ENCODE results near the gene GPRC5C.

The GPRC5C gene

DNA sequence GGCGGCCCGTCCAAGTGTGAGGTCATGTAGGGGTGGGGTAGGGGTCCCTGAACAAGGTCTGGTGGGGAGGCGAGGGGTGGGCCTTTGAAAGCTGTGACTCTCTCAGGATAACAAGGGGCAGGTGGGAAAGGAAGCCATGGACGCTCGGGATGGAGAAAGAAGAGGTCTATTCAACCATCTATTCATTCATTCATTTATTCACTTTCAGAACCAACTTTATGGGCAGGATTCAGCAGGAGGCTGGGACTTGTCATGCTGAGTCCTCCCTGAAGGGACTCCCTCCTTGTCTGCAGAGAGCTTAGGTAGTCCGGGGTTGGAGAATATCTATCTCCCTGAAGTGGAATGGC lies 25.9 kb downstream of the GPRC5C start (continued):
- TF ChIP-seq, protein P1, sequence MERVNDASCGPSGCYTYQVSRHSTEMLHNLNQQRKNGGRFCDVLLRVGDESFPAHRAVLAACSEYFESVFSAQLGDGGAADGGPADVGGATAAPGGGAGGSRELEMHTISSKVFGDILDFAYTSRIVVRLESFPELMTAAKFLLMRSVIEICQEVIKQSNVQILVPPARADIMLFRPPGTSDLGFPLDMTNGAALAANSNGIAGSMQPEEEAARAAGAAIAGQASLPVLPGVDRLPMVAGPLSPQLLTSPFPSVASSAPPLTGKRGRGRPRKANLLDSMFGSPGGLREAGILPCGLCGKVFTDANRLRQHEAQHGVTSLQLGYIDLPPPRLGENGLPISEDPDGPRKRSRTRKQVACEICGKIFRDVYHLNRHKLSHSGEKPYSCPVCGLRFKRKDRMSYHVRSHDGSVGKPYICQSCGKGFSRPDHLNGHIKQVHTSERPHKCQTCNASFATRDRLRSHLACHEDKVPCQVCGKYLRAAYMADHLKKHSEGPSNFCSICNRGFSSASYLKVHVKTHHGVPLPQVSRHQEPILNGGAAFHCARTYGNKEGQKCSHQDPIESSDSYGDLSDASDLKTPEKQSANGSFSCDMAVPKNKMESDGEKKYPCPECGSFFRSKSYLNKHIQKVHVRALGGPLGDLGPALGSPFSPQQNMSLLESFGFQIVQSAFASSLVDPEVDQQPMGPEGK (CRISPR knock-in tag; IDR thresholded peaks at IDR 0.05; ENCODE audit: borderline replicate concordance): no peak
- TF ChIP-seq ZNF70 (CRISPR knock-in tag; IDR thresholded peaks at IDR 0.05) (no peak), GLIS3 (CRISPR knock-in tag; IDR thresholded peaks at IDR 0.05) (no peak)

- no peak for ATAC-seq
- TF ChIP-seq TCF4 (CRISPR knock-in tag; IDR thresholded peaks at IDR 0.05; ENCODE audit: borderline replicate concordance) (no peak), CSRNP3 (CRISPR knock-in tag; IDR thresholded peaks at IDR 0.05) (no peak), ZNF8 (CRISPR knock-in tag; IDR thresholded peaks at IDR 0.05) (no peak), RARB (CRISPR knock-in tag; IDR thresholded peaks at IDR 0.05) (no peak), GLIS3 (CRISPR knock-in tag; IDR thresholded peaks at IDR 0.05) (no peak), OSR1 (CRISPR knock-in tag; IDR thresholded peaks at IDR 0.05) (no peak), ZFP3 (CRISPR knock-in tag; IDR thresholded peaks at IDR 0.05) (no peak), PPARA (CRISPR knock-in tag; IDR thresholded peaks at IDR 0.05; ENCODE audit: borderline replicate concordance) (no peak), ESRRG (CRISPR knock-in tag; IDR thresholded peaks at IDR 0.05) (no peak), TOX (CRISPR knock-in tag; IDR thresholded peaks at IDR 0.05; ENCODE audit: borderline replicate concordance) (no peak), ZNF565 (CRISPR knock-in tag; conservative IDR thresholded peaks at IDR 0.05; ENCODE audit: low read depth) (no peak)
These were observed 26.9 kb downstream of the GPRC5C start for GRCh38 chr17:74458835-74459234.

- no peak for TF ChIP-seq CSRNP3 (CRISPR knock-in tag; IDR thresholded peaks at IDR 0.05)
- TF ChIP-seq, protein P1 (CRISPR knock-in tag; IDR thresholded peaks at IDR 0.05; ENCODE audit: borderline replicate concordance): no peak
- TF ChIP-seq ISL1 (CRISPR knock-in tag; IDR thresholded peaks at IDR 0.05): no peak
- no peak for TF ChIP-seq ZFP3 (CRISPR knock-in tag; IDR thresholded peaks at IDR 0.05)
- no peak for TF ChIP-seq CSDC2 (CRISPR knock-in tag; IDR thresholded peaks at IDR 0.05)
- TF ChIP-seq, protein P2, sequence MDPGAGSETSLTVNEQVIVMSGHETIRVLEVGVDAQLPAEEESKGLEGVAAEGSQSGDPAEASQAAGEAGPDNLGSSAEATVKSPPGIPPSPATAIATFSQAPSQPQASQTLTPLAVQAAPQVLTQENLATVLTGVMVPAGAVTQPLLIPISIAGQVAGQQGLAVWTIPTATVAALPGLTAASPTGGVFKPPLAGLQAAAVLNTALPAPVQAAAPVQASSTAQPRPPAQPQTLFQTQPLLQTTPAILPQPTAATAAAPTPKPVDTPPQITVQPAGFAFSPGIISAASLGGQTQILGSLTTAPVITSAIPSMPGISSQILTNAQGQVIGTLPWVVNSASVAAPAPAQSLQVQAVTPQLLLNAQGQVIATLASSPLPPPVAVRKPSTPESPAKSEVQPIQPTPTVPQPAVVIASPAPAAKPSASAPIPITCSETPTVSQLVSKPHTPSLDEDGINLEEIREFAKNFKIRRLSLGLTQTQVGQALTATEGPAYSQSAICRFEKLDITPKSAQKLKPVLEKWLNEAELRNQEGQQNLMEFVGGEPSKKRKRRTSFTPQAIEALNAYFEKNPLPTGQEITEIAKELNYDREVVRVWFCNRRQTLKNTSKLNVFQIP (CRISPR knock-in tag; IDR thresholded peaks at IDR 0.05; ENCODE audit: borderline replicate concordance, low read depth): no peak
- TF ChIP-seq ZC3H10 (CRISPR knock-in tag; IDR thresholded peaks at IDR 0.05): no peak
- TF ChIP-seq OSR1 (CRISPR knock-in tag; IDR thresholded peaks at IDR 0.05): no peak
- TF ChIP-seq GLIS3 (CRISPR knock-in tag; IDR thresholded peaks at IDR 0.05): no peak
- ATAC-seq: no peak
These were observed 27.7 kb downstream of the GPRC5C start for GRCh38 chr17:74459622-74460021.

DNA sequence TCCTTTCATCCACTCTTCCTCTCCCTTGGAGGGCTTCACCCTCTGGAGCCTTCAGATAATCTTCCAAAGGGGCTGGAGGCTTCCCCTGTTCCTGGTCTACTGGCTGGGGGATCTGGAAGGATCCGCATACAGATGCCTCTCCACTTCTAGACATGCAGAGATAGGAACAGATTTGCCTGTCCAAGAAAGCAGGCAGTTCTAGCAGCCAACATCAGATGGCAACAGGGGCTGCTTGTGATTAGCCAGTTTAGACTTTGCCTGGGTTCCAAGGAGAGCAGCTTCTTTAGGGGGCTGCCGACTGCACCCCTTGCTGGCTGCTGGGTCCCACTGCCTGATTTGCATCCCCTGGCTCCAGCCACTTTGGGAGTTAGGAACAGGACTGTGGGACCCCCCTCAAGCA lies 28.4 kb downstream of the GPRC5C start:
- ATAC-seq: no peak
- TF ChIP-seq ZNF565 (CRISPR knock-in tag; conservative IDR thresholded peaks at IDR 0.05; ENCODE audit: low read depth) (no peak), OSR1 (CRISPR knock-in tag; IDR thresholded peaks at IDR 0.05) (no peak), ESRRG (CRISPR knock-in tag; IDR thresholded peaks at IDR 0.05) (no peak), ZC3H10 (CRISPR knock-in tag; IDR thresholded peaks at IDR 0.05) (no peak), SNAI2 (CRISPR knock-in tag; IDR thresholded peaks at IDR 0.05) (no peak), TOX (CRISPR knock-in tag; IDR thresholded peaks at IDR 0.05; ENCODE audit: borderline replicate concordance) (no peak), GLIS3 (CRISPR knock-in tag; IDR thresholded peaks at IDR 0.05) (no peak), ZFP30 (CRISPR knock-in tag; IDR thresholded peaks at IDR 0.05) (no peak), BACH2 (CRISPR knock-in tag; IDR thresholded peaks at IDR 0.05; ENCODE audit: borderline replicate concordance) (no peak)
- TF ChIP-seq, protein P3, sequence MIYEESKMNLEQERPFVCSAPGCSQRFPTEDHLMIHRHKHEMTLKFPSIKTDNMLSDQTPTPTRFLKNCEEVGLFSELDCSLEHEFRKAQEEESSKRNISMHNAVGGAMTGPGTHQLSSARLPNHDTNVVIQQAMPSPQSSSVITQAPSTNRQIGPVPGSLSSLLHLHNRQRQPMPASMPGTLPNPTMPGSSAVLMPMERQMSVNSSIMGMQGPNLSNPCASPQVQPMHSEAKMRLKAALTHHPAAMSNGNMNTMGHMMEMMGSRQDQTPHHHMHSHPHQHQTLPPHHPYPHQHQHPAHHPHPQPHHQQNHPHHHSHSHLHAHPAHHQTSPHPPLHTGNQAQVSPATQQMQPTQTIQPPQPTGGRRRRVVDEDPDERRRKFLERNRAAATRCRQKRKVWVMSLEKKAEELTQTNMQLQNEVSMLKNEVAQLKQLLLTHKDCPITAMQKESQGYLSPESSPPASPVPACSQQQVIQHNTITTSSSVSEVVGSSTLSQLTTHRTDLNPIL (CRISPR knock-in tag; IDR thresholded peaks at IDR 0.05; ENCODE audit: low read depth): no peak
- TF ChIP-seq, protein P2 (CRISPR knock-in tag; IDR thresholded peaks at IDR 0.05; ENCODE audit: borderline replicate concordance, low read depth): no peak
- TF ChIP-seq, protein P1 (CRISPR knock-in tag; IDR thresholded peaks at IDR 0.05; ENCODE audit: borderline replicate concordance): no peak

All from SK-N-SH treated with all-trans-retinoic acid at 6 μM for 48 hours (cell line).